H1 (cell line): ENCODE data around the gene ADD2. TPM values are rescaled to one million over a fixed set of nuclear protein-coding genes. Genes with fewer than 3 reads are reported as not detected.
A peak's percentile ranks its signal among the peaks of the same experiment; 100 is the strongest.

ENCODE experiments used
- CTCF ChIA-PET: fragments of 300-600 bp; sonication (Branson Sonifier 250); formaldehyde crosslinking; loops from one replicate; lab custom pipeline; 2021; ENCODE audit not compliant: partially characterized antibody; lab: Charles Lee
- POLR2A ChIA-PET: fragments of 300-600 bp; sonication (Branson Sonifier 250); formaldehyde crosslinking; loops from one replicate; lab custom pipeline; 2021; ENCODE audit warnings: inconsistent platforms; ENCODE audit not compliant: partially characterized antibody; lab: Charles Lee
- DNase-seq, 2 experiments: peaks; one replicate each; pipeline versions ENCODE4 v3.0.0 to v3.0.0-alpha.2; 2010 to 2022; ENCODE audit warnings: low spot score in 2 of 2, low read depth in 1 of 2, mixed read lengths in 1 of 2
- FAIRE-seq: peaks from 2 replicates; lab custom pipeline; 2011; peaks lifted over from hg19 to GRCh38; lab: Jason Lieb, UNC
- H2AFZ ChIP-seq: 2 replicates; pipeline ENCODE4 v1.8.1; 2012; ENCODE audit warnings: low read length, inconsistent platforms
- H2AK5ac ChIP-seq: 2 replicates; pipeline ENCODE4 v1.6.1; 2013; ENCODE audit warnings: low read depth, low read length
- H2BK120ac ChIP-seq: replicated peaks from 2 replicates; pipeline ENCODE3; 2013; ENCODE audit warnings: low read depth, low read length, inconsistent platforms
- H2BK12ac ChIP-seq: 2 replicates; pipeline ENCODE4 v1.6.1; 2013; ENCODE audit warnings: low read depth, low read length
- H2BK15ac ChIP-seq: 2 replicates; pipeline ENCODE4 v1.6.1; 2013; ENCODE audit warnings: low read length
- H2BK20ac ChIP-seq: 2 replicates; pipeline ENCODE4 v1.6.1; 2013; ENCODE audit warnings: low read length
- H2BK5ac ChIP-seq: 2 replicates; pipeline ENCODE4 v1.6.1; 2013; ENCODE audit warnings: low read depth, low read length
- H3K14ac ChIP-seq: 2 replicates; pipeline ENCODE4 v1.6.1; 2013; ENCODE audit warnings: inconsistent platforms; ENCODE audit not compliant: insufficient read length
- H3K18ac ChIP-seq: 2 replicates; pipeline ENCODE4 v1.6.1; 2013; ENCODE audit warnings: low read length; ENCODE audit errors: extremely low read depth
- H3K23ac ChIP-seq: 2 replicates; pipeline ENCODE4 v1.6.1; 2013; ENCODE audit warnings: inconsistent platforms; ENCODE audit not compliant: insufficient read length
- H3K23me2 ChIP-seq: 2 replicates; pipeline ENCODE4 v1.6.1; 2013; ENCODE audit warnings: low read depth, low read length
- H3K27ac ChIP-seq: 2 replicates; pipeline ENCODE4 v1.6.1; 2011; ENCODE audit warnings: low read depth, low read length, inconsistent platforms
- H3K27me3 ChIP-seq, 4 experiments: replicated peaks in 1 of 4; 1 replicate in 1 of 4; 2 replicates in 3 of 4; pipeline versions ENCODE4 v1.6.1 to v1.8.1; 2011 to 2013; ENCODE audit warnings: low read length in 3 of 4, mild to moderate bottlenecking in 3 of 4, inconsistent platforms in 2 of 4, mixed read lengths in 2 of 4, moderate library complexity in 1 of 4; ENCODE audit not compliant: control insufficient read depth in 3 of 4, insufficient read depth in 3 of 4; ENCODE audit errors: extremely low read depth in 1 of 4
- H3K36me3 ChIP-seq, 4 experiments: 2 replicates each; pipeline versions ENCODE4 v1.6.1 to v1.8.1; 2011 to 2013; ENCODE audit warnings: mild to moderate bottlenecking in 4 of 4, low read length in 3 of 4, moderate library complexity in 2 of 4, control low read depth in 1 of 4, inconsistent platforms in 1 of 4; ENCODE audit not compliant: insufficient read depth in 4 of 4, control insufficient read depth in 2 of 4
- H3K4ac ChIP-seq: replicated peaks from 2 replicates; pipeline ENCODE3; 2013; ENCODE audit warnings: low read length, low read depth, mixed read lengths, inconsistent platforms; ENCODE audit not compliant: insufficient read length
- H3K4me1 ChIP-seq, 4 experiments: replicated peaks in 1 of 4; 1 replicate in 1 of 4; 2 replicates in 3 of 4; pipeline versions ENCODE4 v1.6.1 to v1.8.1; 2011 to 2013; ENCODE audit warnings: low read length in 3 of 4, inconsistent platforms in 2 of 4, mixed read lengths in 1 of 4; ENCODE audit not compliant: insufficient read depth in 4 of 4, control insufficient read depth in 3 of 4
- H3K4me2 ChIP-seq, 2 experiments: 2 replicates each; pipeline versions ENCODE4 v1.6.1 to v1.8.1; 2011 to 2013; ENCODE audit warnings: low read depth in 2 of 2, low read length in 2 of 2, control low read depth in 1 of 2, inconsistent platforms in 1 of 2, mild to moderate bottlenecking in 1 of 2; ENCODE audit not compliant: insufficient read depth in 1 of 2
- H3K4me3 ChIP-seq, 4 experiments: fragments of 200-600, 300-600 bp in 1 of 4; sonication (generic), shearing (Covaris generic), sonication (Bioruptor Twin) in 1 of 4; 2 replicates each; pipeline versions ENCODE4 v1.5.1 to v1.8.1; 2011 to 2016; ENCODE audit warnings: low read length in 4 of 4, low read depth in 3 of 4, control low read depth in 2 of 4, inconsistent platforms in 2 of 4, mild to moderate bottlenecking in 2 of 4, mixed read lengths in 1 of 4, moderate library complexity in 1 of 4; ENCODE audit not compliant: insufficient read depth in 2 of 4; ENCODE audit errors: extremely low read depth in 1 of 4
- H3K56ac ChIP-seq: replicated peaks from 2 replicates; pipeline ENCODE3; 2013; ENCODE audit warnings: low read depth, mild to moderate bottlenecking, mixed read lengths, low read length, inconsistent platforms; ENCODE audit not compliant: insufficient read length
- H3K79me1 ChIP-seq: 2 replicates; pipeline ENCODE4 v1.6.1; 2013; ENCODE audit warnings: low read depth, low read length, control low read depth
- H3K79me2 ChIP-seq, 2 experiments: 2 replicates each; pipeline versions ENCODE4 v1.6.1 to v1.8.1; 2012 to 2013; ENCODE audit warnings: low read length in 2 of 2, mild to moderate bottlenecking in 2 of 2, inconsistent platforms in 1 of 2; ENCODE audit not compliant: insufficient read depth in 2 of 2, control insufficient read depth in 1 of 2
- H3K9ac ChIP-seq, 4 experiments: replicated peaks in 1 of 4; 1 replicate in 1 of 4; 2 replicates in 3 of 4; pipeline versions ENCODE4 v1.6.1 to v1.8.1; 2011 to 2013; ENCODE audit warnings: low read depth in 3 of 4, low read length in 3 of 4, control low read depth in 2 of 4, mild to moderate bottlenecking in 2 of 4, moderate library complexity in 2 of 4, inconsistent platforms in 1 of 4; ENCODE audit errors: extremely low read depth in 1 of 4
- H3K9me3 ChIP-seq, 2 experiments: 2 replicates each; pipeline versions ENCODE4 v1.6.1 to v1.8.1; 2012 to 2013; ENCODE audit warnings: mild to moderate bottlenecking in 2 of 2, moderate library complexity in 2 of 2, control low read depth in 1 of 2, inconsistent platforms in 1 of 2, low read depth in 1 of 2, low read length in 1 of 2, mixed read lengths in 1 of 2; ENCODE audit not compliant: insufficient read depth in 2 of 2
- H4K20me1 ChIP-seq, 2 experiments: replicated peaks in 1 of 2; 2 replicates each; pipeline versions ENCODE3 to v1.8.1; 2011 to 2013; ENCODE audit warnings: inconsistent platforms in 2 of 2, low read length in 2 of 2, mild to moderate bottlenecking in 1 of 2; ENCODE audit not compliant: insufficient read depth in 2 of 2, control insufficient read depth in 1 of 2
- H4K5ac ChIP-seq: 2 replicates; pipeline ENCODE4 v1.6.1; 2013; ENCODE audit warnings: low read length, low read depth, mixed read lengths, inconsistent platforms; ENCODE audit not compliant: insufficient read length
- H4K8ac ChIP-seq: 2 replicates; pipeline ENCODE4 v1.8.0; 2013; ENCODE audit warnings: mild to moderate bottlenecking, moderate library complexity, low read length, inconsistent platforms; ENCODE audit not compliant: insufficient read depth; ENCODE audit errors: extremely low read depth
- H4K91ac ChIP-seq: replicated peaks from 2 replicates; pipeline ENCODE3; 2013; ENCODE audit warnings: low read length, mixed read lengths, inconsistent platforms; ENCODE audit not compliant: insufficient read length
- EZH2 ChIP-seq: fragments of 200-600 bp; sonication (generic); IDR thresholded peaks from 2 replicates; pipeline ENCODE4 v1.7.1; 2012; ENCODE audit warnings: low read depth, mild to moderate bottlenecking, moderate library complexity, low read length, inconsistent platforms; ENCODE audit not compliant: severe bottlenecking
- JUND ChIP-seq: IDR thresholded peaks from 2 replicates; pipeline ENCODE4 v1.6.1; 2011; ENCODE audit warnings: mild to moderate bottlenecking, improper control_type of control experiment, low read length
- RAD21 ChIP-seq, 2 experiments: IDR thresholded peaks in 1 of 2; conservative IDR thresholded peaks in 1 of 2; 2 replicates each; pipeline ENCODE4 v1.6.1; 2011; ENCODE audit warnings: low read depth in 2 of 2, low read length in 2 of 2, improper control_type of control experiment in 1 of 2, inconsistent platforms in 1 of 2, mild to moderate bottlenecking in 1 of 2, moderate library complexity in 1 of 2
- SIRT6 ChIP-seq: IDR thresholded peaks from one replicate; pipeline ENCODE4 v1.7.1; 2012; ENCODE audit warnings: low read length, inconsistent platforms
- TAF7 ChIP-seq: optimal IDR thresholded peaks from 2 replicates; pipeline ENCODE3; 2011; ENCODE audit warnings: low read depth, mild to moderate bottlenecking, inconsistent platforms, low read length, moderate library complexity, borderline replicate concordance
- WGBS, 2 experiments: shearing (Covaris generic) in 1 of 2; methylation state at CpG; one replicate each; pipeline versions ENCODE4 v1.1.6 to v1.1.7; 2013 to 2015; ENCODE audit warnings: low lambda C conversion rate in 2 of 2, mixed read lengths in 2 of 2, inconsistent platforms in 1 of 2, low coverage in 1 of 2, missing lambda C conversion rate in 1 of 2; ENCODE audit not compliant: insufficient replicate concordance in 2 of 2, insufficient coverage in 1 of 2, insufficient read length in 1 of 2; ENCODE audit errors: extremely low coverage in 1 of 2, missing lambda C conversion rate in 1 of 2; 5-methylcytosine and 5-hydroxymethylcytosine counted together
- polyA plus RNA-seq, 7 experiments: library from polyadenylated mRNA; depleted of rRNA in 3 of 7; stranded (reverse) in 5 of 7; unstranded in 2 of 7; fragments of >200 nt in 5 of 7; fragments of 200-250 nt in 2 of 7; gene quantifications; 1 replicate in 5 of 7; 2 replicates in 1 of 7; 4 replicates in 1 of 7; pipeline versions ENCODE4 v1.2.1 to v1.2.3, GENCODE V29; 2011 to 2013; ENCODE audit warnings: missing spikeins in 2 of 7, mixed read lengths in 2 of 7
- total RNA-seq: library from RNA; stranded (reverse); fragmentation: NEBNext Ultra II Directional; extraction: Animal tissue kit (Norgen Biotek cat#: 25700); gene quantifications from 2 replicates; pipeline ENCODE4 v1.2.1, GENCODE V29; 2021
- TF ChIP-seq, protein P1 (sequence below), 3 experiments: IDR thresholded peaks; 1 replicate in 2 of 3; 2 replicates in 1 of 3; pipeline versions ENCODE4 v1.5.1 to v1.6.1; 2011; ENCODE audit warnings: low read length in 3 of 3, mild to moderate bottlenecking in 3 of 3, inconsistent platforms in 2 of 3, low read depth in 1 of 3, moderate library complexity in 1 of 3; ENCODE audit not compliant: insufficient read depth in 1 of 3; ENCODE audit errors: control extremely low read depth in 1 of 3

ADD2 gene
- total and polyA plus RNA-seq, 2 of the 8 experiments (the other 6 are each of a cell fraction or from before 2014, with no cell fraction given): 58.5 to 170 TPM

DNA sequence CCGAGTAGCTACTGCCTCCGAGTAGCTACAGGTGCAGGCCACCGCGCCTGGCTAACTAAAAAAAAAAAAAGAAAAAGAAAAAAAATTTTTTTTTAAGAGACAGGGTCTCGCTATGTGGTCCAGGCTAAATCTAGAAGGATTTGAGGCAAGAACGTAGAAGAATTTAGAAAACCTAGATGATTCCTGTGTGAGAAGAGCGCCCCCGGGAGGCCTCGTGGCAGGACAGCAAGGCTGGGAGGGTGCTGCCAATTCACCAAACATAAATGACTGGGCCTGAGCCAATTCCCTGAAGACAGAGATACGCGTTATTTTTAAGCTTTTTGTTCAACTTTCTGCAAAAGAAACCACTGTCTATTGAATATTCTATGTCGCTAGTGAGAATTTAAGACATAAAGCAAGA lies 124.3 kb downstream of the ADD2 start:
- no peaks in the 10 kb centered on the region for H3K79me1 ChIP-seq
- no peak overlapping the region for H2BK12ac ChIP-seq
- no peak overlapping the region for H2BK120ac ChIP-seq
- H2AK5ac ChIP-seq: no peak overlapping the region
- no peak overlapping the region for H3K9ac ChIP-seq
- H3K4me3 ChIP-seq: no peak overlapping the region
- no peaks in the 10 kb centered on the region for H3K9me3 ChIP-seq
- no peak overlapping the region for H3K4ac ChIP-seq
- no peak for FAIRE-seq
- H3K27me3 ChIP-seq: no peaks in the 10 kb centered on the region; a peak in 2 of 7 replicates
- H3K36me3 ChIP-seq: no peaks in the 10 kb centered on the region
- H3K27ac ChIP-seq: no peak overlapping the region
- WGBS, 2 experiments: 55% methylated on average over 9 of the region's 12 CpGs; no CpG with 5 or more reads in 1 of the 2 experiments
- no peak overlapping the region for H2BK15ac ChIP-seq
- no peak overlapping the region for H3K23ac ChIP-seq
- H2BK5ac ChIP-seq: no peak overlapping the region
- no peaks in the 10 kb centered on the region for H4K20me1 ChIP-seq
- TF ChIP-seq EZH2 (no peak), TAF7 (peak; percentile 15), SIRT6 (no peak), JUND (peak; percentile 20; the same call in 1 of the 2 replicates), RAD21 (IDR thresholded peaks at IDR 0.05 in 1 of 2, conservative IDR thresholded peaks at IDR 0.05 in 1 of 2; ENCODE audit: low read depth in 2 of 2, low read length in 2 of 2) (peak; percentile 92 to 94)
- TF ChIP-seq, protein P1, sequence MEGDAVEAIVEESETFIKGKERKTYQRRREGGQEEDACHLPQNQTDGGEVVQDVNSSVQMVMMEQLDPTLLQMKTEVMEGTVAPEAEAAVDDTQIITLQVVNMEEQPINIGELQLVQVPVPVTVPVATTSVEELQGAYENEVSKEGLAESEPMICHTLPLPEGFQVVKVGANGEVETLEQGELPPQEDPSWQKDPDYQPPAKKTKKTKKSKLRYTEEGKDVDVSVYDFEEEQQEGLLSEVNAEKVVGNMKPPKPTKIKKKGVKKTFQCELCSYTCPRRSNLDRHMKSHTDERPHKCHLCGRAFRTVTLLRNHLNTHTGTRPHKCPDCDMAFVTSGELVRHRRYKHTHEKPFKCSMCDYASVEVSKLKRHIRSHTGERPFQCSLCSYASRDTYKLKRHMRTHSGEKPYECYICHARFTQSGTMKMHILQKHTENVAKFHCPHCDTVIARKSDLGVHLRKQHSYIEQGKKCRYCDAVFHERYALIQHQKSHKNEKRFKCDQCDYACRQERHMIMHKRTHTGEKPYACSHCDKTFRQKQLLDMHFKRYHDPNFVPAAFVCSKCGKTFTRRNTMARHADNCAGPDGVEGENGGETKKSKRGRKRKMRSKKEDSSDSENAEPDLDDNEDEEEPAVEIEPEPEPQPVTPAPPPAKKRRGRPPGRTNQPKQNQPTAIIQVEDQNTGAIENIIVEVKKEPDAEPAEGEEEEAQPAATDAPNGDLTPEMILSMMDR (IDR thresholded peaks at IDR 0.05; ENCODE audit: control extremely low read depth in 1 of 3, insufficient read depth in 1 of 3, low read depth in 1 of 3, low read length in 3 of 3): peak; percentile 79 to 88 (median 84)
- ChIA-PET CTCF (interaction anchor here (0.6 to 6.6 kb wide), 47 partner anchors 9 to 1211 kb away, joined by 3 to 120 read pairs (median 4); partner anchors contain the start of genes FAM136A and FIGLA), POLR2A (interaction anchor here (1.3 kb wide), 1 partner anchor 350 kb away, joined by 6 read pairs; the partner anchor contains the start of gene SNRPG)
- H3K14ac ChIP-seq: no peak overlapping the region
- H4K91ac ChIP-seq: no peak overlapping the region
- no peaks in the 10 kb centered on the region for H3K79me2 ChIP-seq
- no peak overlapping the region for H3K56ac ChIP-seq
- H3K18ac ChIP-seq: no peak overlapping the region
- no peak overlapping the region for H3K4me2 ChIP-seq
- no peaks in the 10 kb centered on the region for H3K4me1 ChIP-seq
- H3K23me2 ChIP-seq: no peaks in the 10 kb centered on the region
- H4K5ac ChIP-seq: no peak overlapping the region
- H2AFZ ChIP-seq: no peak overlapping the region
- H4K8ac ChIP-seq: no peak overlapping the region
- peak in 1 of 2 experiments; percentile 82 for DNase-seq
- no peak overlapping the region for H2BK20ac ChIP-seq
